CD4-positive, alpha-beta T cell treated with Interleukin-1 beta for 1 hour (primary cell): ENCODE results near the gene EHD4.

Source experiments
- DNase-seq, 2 donors: peaks; one replicate each; pipeline ENCODE4 v3.0.0-alpha.2; 2020 to 2022

The EHD4 gene

GRCh38 chr15:41892621-41893421 lies 79.5 kb downstream of the EHD4 start:
- peak; percentile 23 to 25 for DNase-seq

- DNase-seq: no peak
Measured at GRCh38 chr15:41891946-41892345, 80.4 kb downstream of the EHD4 start.

GRCh38 chr15:41891226-41891625 lies 81.1 kb downstream of the EHD4 start:
- DNase-seq: no peak

DNA sequence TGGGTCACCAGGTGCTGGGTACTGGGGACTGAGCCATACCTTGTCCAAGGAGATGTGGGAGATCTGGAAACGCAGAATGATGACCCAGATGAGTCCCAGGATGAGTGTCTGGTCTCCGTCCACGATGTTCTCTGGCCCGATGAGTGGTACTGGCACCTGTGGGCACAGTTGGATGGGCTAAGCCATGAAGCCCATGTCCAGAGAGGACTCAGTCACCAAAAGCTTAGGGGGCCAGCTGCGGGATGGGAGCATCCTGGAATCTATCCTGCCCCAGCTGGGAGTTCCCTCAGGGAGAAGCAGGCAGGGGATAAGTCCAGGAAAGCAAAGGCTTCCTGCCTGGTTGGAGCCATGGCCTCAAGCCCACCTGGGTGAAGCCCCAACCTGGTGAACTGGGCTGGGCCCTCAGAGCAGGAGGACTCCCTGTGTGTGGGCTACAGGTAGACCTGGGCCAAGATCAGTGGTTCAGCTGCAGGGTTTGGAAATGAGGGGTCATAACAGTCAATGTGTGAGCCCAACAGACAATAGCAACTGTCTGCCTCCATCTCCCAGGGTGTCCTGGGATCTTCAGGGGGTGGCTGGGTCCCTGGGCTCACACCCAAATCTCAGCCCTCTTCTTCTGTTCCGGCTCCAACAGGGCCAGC lies 82.2 kb downstream of the EHD4 start:
- no peak for DNase-seq

GRCh38 chr15:41888662-41889253 lies 83.6 kb downstream of the EHD4 start:
- no peak for DNase-seq

GRCh38 chr15:41887893-41888292 lies 84.5 kb downstream of the EHD4 start:
- no peak for DNase-seq

GRCh38 chr15:41887161-41887560 lies 85.2 kb downstream of the EHD4 start:
- DNase-seq: no peak

GRCh38 chr15:41886741-41887140 lies 85.6 kb downstream of the EHD4 start:
- DNase-seq: no peak

DNA sequence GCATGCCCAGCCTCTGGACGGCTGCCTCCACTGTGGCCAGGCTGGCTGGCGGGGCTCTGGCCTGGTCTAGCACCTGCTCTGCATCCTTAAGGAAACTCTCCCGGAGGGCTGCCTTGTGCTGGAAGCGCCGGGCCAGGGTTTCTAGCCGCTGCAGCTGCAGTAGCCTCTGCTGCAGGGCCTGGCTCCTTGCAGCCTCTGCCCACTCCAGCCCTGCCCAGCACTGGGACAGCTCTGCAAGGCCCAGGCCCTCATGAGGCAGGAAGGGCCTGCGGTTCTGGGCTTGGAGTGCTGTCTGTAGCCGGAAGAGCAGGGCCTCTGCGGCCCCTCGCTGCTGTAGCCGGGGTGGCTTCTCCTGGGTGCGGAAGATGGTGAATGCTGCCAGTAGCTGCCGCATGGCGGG lies 86.5 kb downstream of the EHD4 start:
- DNase-seq: no peak

GRCh38 chr15:41885321-41885720 lies 87.0 kb downstream of the EHD4 start:
- DNase-seq: no peak

- DNase-seq: no peak
Measured at GRCh38 chr15:41884458-41884857, 87.9 kb downstream of the EHD4 start.

GRCh38 chr15:41883484-41883825 lies 88.9 kb downstream of the EHD4 start:
- no peak for DNase-seq

DNA sequence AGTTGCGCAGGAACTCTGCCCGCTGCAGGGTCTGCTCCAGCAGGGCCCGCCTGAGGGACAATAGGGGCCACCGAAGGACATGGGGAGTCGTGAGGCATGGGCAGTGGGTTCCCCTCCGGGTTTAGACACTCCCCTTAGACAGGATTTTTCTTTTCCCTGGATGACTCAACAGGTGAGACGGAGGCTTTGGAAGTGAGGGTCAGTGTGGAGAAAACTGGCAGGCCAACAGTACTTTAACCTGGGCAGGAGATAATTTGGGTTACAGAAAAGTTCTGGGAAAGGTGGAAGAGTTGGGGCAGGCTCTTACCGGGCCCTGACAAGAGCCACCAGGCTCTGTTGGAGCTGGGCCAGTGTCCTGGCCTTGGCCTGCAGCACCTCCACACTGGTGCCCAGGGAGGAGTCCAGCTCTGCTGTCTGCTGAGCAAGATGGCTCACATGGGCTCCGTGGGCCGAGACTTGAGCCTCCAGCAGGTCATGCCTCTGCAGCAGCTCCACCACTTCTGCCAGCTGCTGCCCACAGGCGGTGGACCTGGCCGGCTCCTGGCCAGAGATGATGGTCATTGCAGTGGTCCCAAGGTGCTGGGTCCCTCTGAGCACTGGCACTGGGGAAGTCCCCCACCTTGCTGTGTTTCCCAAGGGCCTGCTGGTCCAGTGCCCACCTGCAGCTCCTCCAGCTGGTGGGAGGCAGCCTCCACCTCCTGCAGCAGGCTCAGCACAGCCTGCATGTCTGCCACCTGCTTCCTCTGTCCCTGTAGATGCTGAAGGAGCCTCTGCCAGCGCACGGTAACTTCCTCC lies 89.5 kb downstream of the EHD4 start:
- no peak for DNase-seq

DNA sequence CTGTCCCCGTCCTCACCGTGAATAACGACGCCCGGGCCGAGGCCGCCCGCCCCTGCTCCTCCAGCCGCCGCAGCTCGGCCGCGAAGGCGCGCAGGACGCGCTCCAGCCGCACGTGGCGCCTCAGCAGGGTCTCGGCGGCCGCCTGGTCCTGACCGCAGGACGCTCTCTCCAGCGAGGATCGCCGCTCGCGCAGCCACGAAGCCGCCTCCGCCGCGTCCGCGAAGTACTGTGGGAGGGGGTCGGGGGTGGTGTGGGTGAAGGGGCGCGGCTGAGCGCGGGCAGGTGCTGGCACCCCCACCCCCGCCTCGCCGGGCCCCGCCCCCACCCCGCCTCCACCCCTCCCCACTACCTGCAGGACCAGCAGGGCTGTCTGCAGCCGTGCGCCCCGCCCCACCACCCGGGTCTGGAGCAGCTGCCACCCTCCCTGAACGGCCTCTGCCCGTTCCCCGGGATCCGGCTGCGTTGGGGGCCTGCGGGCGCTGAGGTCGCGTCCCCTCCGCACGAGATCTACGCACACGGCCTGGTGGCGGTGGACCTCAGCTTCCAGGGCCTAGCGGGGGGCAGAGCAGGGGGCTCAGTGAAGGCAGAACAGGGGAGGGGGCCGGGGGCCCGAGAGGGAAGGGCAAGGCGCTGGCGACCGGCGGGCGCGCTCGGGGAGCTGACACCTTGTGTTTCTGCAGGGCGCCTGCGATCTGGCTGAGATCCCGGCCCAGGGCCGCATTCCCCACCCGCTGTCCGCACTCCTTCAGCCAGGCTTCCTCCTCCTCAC lies 90.3 kb downstream of the EHD4 start:
- DNase-seq: no peak

GRCh38 chr15:41881550-41881919 lies 90.8 kb downstream of the EHD4 start:
- no peak for DNase-seq

DNA sequence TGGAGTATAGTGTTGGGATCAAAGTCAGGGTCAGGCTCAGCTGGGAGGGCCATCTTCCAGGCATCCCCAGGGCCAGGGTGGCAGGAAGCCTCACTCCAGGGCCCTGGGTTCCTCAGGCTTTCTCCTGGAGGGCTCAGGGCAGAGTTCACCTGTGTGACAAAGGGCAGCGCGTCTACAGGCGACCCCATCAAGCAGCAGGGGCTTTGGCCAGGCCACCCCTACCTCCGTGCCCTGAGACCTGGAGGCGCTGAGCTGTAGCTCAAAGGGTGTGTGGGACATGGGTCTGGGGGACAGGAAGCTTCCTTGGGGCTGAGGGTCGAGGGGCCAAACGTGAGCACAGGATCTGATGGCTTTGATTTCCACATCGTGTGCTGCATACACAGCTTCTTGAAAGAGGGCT lies 91.3 kb downstream of the EHD4 start:
- no peak for DNase-seq

DNA sequence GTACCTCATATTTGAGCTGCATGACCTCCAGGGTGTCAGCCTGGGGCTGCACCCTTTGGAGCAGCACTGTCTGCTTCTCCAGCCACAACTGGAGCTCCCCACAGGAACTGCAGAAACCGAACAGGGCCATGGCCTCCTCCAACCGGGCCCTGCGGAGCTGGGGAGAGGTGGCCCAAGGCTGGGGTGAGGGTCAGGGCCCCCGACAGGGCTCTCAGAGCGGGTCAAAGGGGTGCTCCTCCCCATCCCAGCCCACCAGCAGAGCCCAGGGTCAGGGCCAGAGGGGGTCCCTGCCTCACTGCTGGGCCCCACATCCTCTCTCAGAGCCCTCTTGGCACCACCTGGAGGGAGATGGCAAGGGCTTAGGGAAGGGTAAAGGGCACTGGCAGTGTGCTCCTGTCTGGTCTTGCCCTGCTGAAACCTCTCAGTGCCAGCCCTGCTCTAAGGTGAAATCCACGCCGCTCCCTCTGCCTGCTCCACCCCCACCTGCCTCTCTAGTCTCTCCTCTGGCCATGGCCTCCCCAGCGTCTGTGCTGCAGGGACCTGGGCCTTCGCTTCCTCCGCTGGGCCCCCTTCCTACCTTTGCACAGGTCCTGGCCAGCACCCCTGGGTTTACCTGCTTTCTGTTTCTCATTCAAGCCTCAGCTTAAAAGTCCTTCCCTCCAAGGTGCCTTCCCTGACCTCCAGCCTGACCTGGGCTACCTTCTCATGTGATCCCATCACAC lies 92.0 kb downstream of the EHD4 start:
- DNase-seq: no peak

DNA sequence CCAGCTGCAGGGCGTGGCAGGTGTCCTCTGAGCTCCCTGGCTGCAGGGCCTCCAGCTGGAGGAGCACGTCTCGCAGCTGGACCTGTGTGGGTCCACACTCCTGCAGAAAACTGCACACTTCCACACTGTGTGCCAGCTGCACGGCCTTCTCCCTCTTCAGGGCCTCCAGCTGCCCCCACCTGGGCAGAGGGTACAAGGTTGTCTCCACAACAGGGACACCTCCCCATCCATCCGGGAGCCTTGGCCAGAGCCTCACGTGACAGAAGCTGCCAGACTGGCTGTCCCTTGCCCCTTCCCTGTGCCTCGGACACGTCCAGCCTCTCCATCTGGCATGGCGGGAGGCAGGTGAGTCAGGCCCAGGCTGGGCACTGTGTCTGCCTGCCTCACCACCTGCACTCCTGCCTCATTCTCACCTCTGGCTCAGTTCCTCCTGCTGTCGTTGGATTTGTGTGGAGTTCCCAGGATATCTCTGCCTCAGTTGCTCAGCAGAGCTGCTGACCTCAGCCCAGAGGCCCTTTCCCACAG lies 93.0 kb downstream of the EHD4 start:
- DNase-seq: no peak

DNA sequence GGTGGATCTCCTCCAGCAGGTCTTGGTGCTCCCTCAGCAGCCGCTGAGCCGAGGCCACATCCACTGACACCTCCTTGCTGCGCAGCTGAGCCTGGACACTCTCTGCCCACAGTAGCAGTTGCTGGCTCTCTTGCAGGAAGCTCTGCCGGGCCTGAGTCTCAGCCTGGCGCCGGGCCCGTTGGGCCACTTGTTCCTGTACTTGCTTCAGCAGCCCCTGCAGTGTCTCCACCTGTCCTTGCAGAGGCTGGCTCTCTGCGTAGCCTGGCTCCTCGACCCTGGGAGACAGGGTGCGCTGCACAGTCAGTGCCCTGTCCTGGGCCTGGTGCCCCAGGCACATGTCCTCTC lies 94.0 kb downstream of the EHD4 start:
- DNase-seq: no peak

DNA sequence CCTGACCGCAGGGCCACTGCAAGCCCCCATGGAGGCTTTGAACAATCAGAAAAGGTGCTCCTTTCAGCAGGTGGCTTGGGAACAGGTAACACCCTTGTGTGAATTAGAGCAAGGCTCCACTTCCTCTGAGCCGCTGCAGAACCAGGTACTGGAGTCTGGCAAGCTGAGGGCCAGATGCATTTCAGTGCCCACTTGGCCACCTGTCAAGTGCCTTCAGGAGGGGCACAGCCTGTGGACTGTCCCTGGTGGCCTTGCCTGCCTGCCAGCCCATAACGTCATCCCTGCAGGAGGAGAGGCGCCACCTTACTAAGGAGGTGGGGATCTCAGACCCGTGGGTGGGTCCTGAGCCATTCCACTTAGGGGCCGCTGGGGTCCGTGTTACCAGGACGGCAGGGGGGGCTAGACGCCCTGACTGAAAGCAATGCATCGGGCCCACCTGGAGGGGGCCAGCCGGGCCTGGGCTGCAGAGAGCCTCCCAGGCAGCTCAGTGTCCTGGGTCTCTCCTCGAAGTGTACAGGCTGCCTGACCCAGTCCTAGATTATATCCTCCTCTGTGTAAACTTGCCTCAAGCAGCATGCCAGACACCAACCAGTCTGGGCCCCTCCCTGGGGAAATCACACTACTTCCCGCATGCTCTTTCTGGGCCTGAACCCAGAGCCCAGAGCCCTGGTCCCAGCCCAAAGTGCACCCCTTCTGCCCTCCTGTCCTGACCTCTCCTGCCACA lies 94.6 kb downstream of the EHD4 start:
- no peak for DNase-seq

DNA sequence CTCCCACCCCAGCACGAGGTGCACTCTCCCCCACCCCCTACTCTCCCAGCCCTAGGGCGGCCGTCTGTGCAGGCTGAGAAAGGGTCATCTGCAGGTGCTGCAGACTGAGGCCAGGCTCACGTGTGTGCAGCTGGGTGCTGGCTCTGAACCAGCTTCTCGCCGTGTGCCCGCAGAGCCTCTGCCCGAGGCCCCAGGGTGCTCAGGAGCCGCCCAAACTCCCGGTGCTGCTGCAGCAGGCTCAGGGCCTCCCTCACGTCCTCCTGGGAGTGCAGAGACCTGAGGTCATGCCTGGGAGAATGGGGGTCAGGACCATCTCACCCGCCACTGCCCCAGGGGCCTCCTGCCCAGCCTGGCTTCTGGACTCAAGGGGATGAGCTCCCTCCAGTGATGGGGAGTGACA lies 95.7 kb downstream of the EHD4 start:
- DNase-seq: no peak
